Amygdala (tissue), 56 donors: ENCODE data around the gene MRPL54.
A peak's percentile ranks its signal among the peaks of the same experiment; 100 is the strongest.
"Not testable (repeated sequence)": the region's sequence is repeated elsewhere in the genome, so short reads cannot be mapped to it uniquely, and the experiment has no call there.

Experiments
- DNase-seq, 56 donors: peaks; one replicate each; lab custom pipeline; 2025; lab: John Stamatoyannopoulos, UW

MRPL54 gene

GRCh38 chr19:3807131-3807480 is 44.6 kb downstream of the MRPL54 start:
- no peak for DNase-seq

- no peak for DNase-seq
Observed at GRCh38 chr19:3807574-3808354, 45.3 kb downstream of the MRPL54 start.

- DNase-seq = no peak
Observed at GRCh38 chr19:3808420-3809143, 46.1 kb downstream of the MRPL54 start.

- DNase-seq = no peak
Observed at GRCh38 chr19:3809881-3810707, 47.6 kb downstream of the MRPL54 start.

- DNase-seq = peak in 1 of 56 donors; percentile 11
Observed at GRCh38 chr19:3810708-3811355, 48.4 kb downstream of the MRPL54 start.

GRCh38 chr19:3813473-3814392 is 51.3 kb downstream of the MRPL54 start:
- DNase-seq = no peak

GRCh38 chr19:3814648-3815047 is 52.2 kb downstream of the MRPL54 start:
- DNase-seq = no peak

GRCh38 chr19:3816148-3816547 is 53.7 kb downstream of the MRPL54 start:
- DNase-seq = not testable (repeated sequence)

- DNase-seq = no peak
Observed at GRCh38 chr19:3816566-3817218, 54.2 kb downstream of the MRPL54 start.
